CD4-positive, alpha-beta memory T cell (primary cell): ENCODE measurements around the gene CIART. TPM values are rescaled to one million over a fixed set of nuclear protein-coding genes. Genes with fewer than 3 reads are reported as not detected.

Experiments used
- CTCF ChIA-PET: fragments of 350-600 bp; sonication (Branson Sonifier 250); formaldehyde crosslinking; loops from one replicate; lab custom pipeline; 2021; ENCODE audit warnings: inconsistent platforms; ENCODE audit not compliant: partially characterized antibody; lab: Charles Lee
- POLR2A ChIA-PET: fragments of 350-600 bp; sonication (Branson Sonifier 250); formaldehyde crosslinking; loops from one replicate; lab custom pipeline; 2021; ENCODE audit not compliant: partially characterized antibody; lab: Charles Lee
- DNase-seq, 5 donors: peaks; one replicate each; pipeline versions ENCODE4 v3.0.0 to v3.0.0-alpha.2; 2020 to 2022; ENCODE audit warnings: mixed read lengths in 1 of 5
- H3K27ac ChIP-seq: one replicate; pipeline ENCODE4 v1.7.0; 2013; ENCODE audit warnings: low read depth, low read length
- H3K27me3 ChIP-seq: 2 replicates; pipeline ENCODE4 v1.7.0; 2013; ENCODE audit warnings: mild to moderate bottlenecking, low read length, moderate library complexity; ENCODE audit not compliant: insufficient read depth
- H3K36me3 ChIP-seq: 2 replicates; pipeline ENCODE4 v1.7.0; 2013; ENCODE audit warnings: mild to moderate bottlenecking, low read length, moderate library complexity; ENCODE audit not compliant: insufficient read depth
- H3K4me1 ChIP-seq: 2 replicates; pipeline ENCODE4 v1.7.0; 2013; ENCODE audit warnings: mild to moderate bottlenecking, low read length, moderate library complexity; ENCODE audit not compliant: insufficient read depth
- H3K4me3 ChIP-seq, 2 donors: one replicate each; pipeline ENCODE4 v1.7.0; 2013; ENCODE audit warnings: low read length in 2 of 2, mild to moderate bottlenecking in 1 of 2
- H3K9me3 ChIP-seq, 2 donors: one replicate each; pipeline ENCODE4 v1.7.0; 2013; ENCODE audit warnings: low read length in 2 of 2, control low read depth in 1 of 2; ENCODE audit not compliant: control insufficient read depth in 1 of 2
- H3K27ac Mint-ChIP-seq, 7 donors: one replicate each; pipeline ENCODE4 v1.8.0; 2020 to 2021; ENCODE audit warnings: mixed read lengths in 7 of 7, mild to moderate bottlenecking in 6 of 7, inconsistent platforms in 3 of 7, moderate library complexity in 3 of 7
- H3K27me3 Mint-ChIP-seq, 2 donors: one replicate each; pipeline ENCODE4 v1.8.0; 2020 to 2021; ENCODE audit warnings: mixed read lengths in 2 of 2
- H3K36me3 Mint-ChIP-seq, 2 donors: one replicate each; pipeline ENCODE4 v1.8.0; 2020 to 2021; ENCODE audit warnings: mixed read lengths in 2 of 2, inconsistent platforms in 1 of 2, mild to moderate bottlenecking in 1 of 2
- H3K4me1 Mint-ChIP-seq, 4 donors: one replicate each; pipeline ENCODE4 v1.8.0; 2020 to 2021; ENCODE audit warnings: mixed read lengths in 4 of 4, mild to moderate bottlenecking in 1 of 4
- H3K4me3 Mint-ChIP-seq, 8 donors: one replicate each; pipeline ENCODE4 v1.8.0; 2020 to 2021; ENCODE audit warnings: mixed read lengths in 8 of 8, mild to moderate bottlenecking in 7 of 8, moderate library complexity in 6 of 8, inconsistent platforms in 3 of 8
- H3K9me3 Mint-ChIP-seq, 8 donors: one replicate each; pipeline ENCODE4 v1.8.0; 2020 to 2021; ENCODE audit warnings: mixed read lengths in 8 of 8, mild to moderate bottlenecking in 5 of 8, inconsistent platforms in 3 of 8, moderate library complexity in 1 of 8
- intact Hi-C: fragments of 100-400 bp; cut with micrococcal nuclease; formaldehyde crosslinking; loops from one replicate; pipeline ENCODE4 v1.15.1; 2023
- polyA plus RNA-seq, 2 donors: library from polyadenylated mRNA; unstranded; fragments of 300-500 nt; fragmentation: Illumina TruSeq; gene quantifications; one replicate each; pipeline ENCODE4 v1.2.3, GENCODE V29; 2021
- total RNA-seq, 2 experiments: library from RNA; stranded (reverse); gene quantifications; one replicate each; pipeline ENCODE4 v1.2.3, GENCODE V29; 2021

The CIART gene
- total and polyA plus RNA-seq, 4 experiments from 2014 or later = 0.36 to 2.6 (median 0.81) TPM

DNA sequence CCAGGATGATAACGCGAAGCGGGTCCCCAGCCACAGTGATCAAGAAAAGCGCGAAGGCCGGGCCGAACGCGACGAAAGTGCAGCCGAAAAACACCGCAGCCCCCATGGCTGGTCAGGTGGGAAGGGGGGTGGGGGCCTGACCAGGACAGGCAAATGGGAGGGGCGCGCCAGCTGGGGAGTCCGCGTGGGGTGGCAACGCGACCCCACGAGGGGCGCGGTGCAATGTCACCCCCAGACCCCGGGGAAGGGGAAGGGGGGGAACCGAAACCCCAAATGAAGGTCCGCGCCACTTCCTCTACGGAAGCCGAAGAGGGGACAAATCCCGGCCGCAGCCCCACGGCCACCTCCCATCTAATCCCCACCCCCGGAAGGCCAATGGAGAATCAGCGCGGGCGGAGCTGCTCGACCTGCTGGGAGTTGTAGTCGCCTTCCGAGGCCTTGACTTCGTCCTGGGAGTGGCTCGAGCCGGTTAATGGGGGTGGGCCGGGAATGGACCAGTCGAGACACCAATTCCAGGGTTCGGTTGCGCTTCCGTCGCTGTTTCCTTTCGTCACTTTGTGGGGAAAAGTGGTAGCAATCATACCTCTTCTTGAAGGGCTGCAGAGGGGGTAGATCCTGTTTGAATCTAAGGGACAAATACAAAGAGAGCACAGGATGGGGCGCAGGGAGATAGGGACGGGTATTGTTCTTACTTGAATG, 13.5 kb upstream of the CIART start, which contains the start of gene APH1A:
TSS of gene APH1A (minus strand) at position 312 of the 699 bp plus-strand sequence. CDS start at position 106, 206 bp downstream.
- H3K36me3 Mint-ChIP-seq = peaks cover 32 to 61% of the 10 kb centered on the region in 2 donors
- H3K4me3 Mint-ChIP-seq = peak within 1 kb of the TSS; percentile 92 to 99 (median 97)
- ChIA-PET CTCF (interaction anchor here (1.0 to 1.5 kb wide), 3 partner anchors 13 to 653 kb away, joined by 3 to 4 read pairs (median 3); no protein-coding TSS in a partner anchor), POLR2A (interaction anchor here (0.6 to 2.6 kb wide), 17 partner anchors 9 to 382 kb away, joined by 3 to 37 read pairs (median 4); partner anchors contain the start of genes ANP32E, CIART, MCL1 and RPRD2)
- no peaks in the 10 kb centered on the region for H3K27me3 Mint-ChIP-seq
- Histone ChIP-seq H3K4me1 (peaks cover 24% of the 10 kb centered on the region), H3K27ac (peak within 1 kb of the TSS; percentile 96), H3K4me3 (peak within 1 kb of the TSS; percentile 83 to 85), H3K36me3 (peaks cover 30% of the 10 kb centered on the region), H3K27me3 (no peaks in the 10 kb centered on the region), H3K9me3 (no peaks in the 10 kb centered on the region)
- H3K9me3 Mint-ChIP-seq = peaks cover 0 to 2% (median 0%) of the 10 kb centered on the region in 8 donors
- H3K27ac Mint-ChIP-seq = peak within 1 kb of the TSS; percentile 96 to 99 (median 99)
- H3K4me1 Mint-ChIP-seq = peaks cover 18 to 35% (median 27%) of the 10 kb centered on the region in 4 donors
- DNase-seq = peak; percentile 89 to 93 (median 91)
- intact Hi-C loops = loop anchor here (1.0 to 2.0 kb wide), 3 partner anchors 14 to 33 kb away; partner anchors contain the start of genes ANP32E, CIART and MRPS21

DNA sequence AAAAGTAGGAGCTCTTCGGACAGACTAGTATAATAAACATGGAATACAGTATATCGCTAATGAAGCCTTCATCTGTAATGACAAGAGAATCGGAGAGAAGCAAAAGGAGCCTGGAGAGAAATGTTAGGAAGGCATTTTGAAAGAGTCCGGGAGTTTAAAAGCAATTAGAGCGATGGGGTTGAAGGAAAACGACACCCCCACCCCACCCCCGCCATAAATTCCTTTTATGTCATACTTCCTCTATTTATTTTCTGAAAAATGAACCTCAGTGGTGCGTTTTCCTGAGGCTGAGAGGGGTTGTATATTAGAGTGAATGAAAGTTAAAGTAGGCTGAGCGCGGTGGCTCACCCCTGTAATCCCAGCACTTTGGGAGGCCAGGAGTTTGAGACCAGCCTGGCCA, 12.9 kb upstream of the CIART start:
- DNase-seq = no peak

DNA sequence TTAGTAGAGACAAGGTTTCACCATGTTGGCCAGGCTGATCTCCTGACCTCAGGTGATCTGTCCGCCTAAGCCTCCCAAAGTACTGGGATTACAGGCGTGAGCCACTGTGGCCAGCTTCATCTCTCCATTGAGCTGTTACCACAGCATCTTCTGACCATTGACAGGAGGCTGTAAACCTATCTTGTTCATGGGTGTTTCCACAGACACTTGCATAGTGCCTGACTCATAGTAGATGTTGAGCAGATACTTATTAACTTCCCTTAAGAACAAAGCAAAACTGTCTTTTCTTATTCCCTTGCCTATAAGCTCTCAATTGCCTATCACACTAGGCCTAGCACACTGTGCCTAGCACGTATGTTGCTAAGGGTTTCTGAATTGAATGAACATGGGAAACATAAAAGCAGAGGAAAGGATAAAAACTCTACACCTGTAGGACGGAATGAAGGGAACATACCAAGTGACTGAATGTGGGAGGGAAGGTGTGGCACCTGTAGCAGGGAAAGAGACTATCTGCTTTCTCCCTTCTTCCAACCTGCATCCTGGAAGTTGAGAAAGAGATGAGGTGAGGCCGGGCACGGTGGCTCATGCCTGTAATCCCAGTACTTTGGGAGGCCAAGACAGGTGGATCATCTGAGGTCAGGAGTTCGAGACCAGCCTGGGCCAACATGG, 10.9 kb upstream of the CIART start:
- H3K36me3 Mint-ChIP-seq = peaks cover 20 to 42% of the 10 kb centered on the region in 2 donors
- peak overlapping the region in 1 of 8 donors; percentile 20 for H3K4me3 Mint-ChIP-seq

More for the DNA sequence above, 12.9 kb upstream of the CIART start:
- Histone ChIP-seq H3K27ac (peak overlapping the region; percentile 96), H3K4me3 (peak overlapping the region; percentile 83 to 85), H3K4me1 (peaks cover 24% of the 10 kb centered on the region), H3K36me3 (peaks cover 28% of the 10 kb centered on the region), H3K27me3 (no peaks in the 10 kb centered on the region), H3K9me3 (no peaks in the 10 kb centered on the region)
- peaks cover 33 to 59% of the 10 kb centered on the region in 2 donors for H3K36me3 Mint-ChIP-seq
- intact Hi-C loops = loop anchor here (2.0 kb wide), 1 partner anchor 13 kb away; the partner anchor contains the start of gene CIART
- H3K4me1 Mint-ChIP-seq = peaks cover 18 to 35% (median 27%) of the 10 kb centered on the region in 4 donors
- peaks cover 0 to 2% (median 0%) of the 10 kb centered on the region in 8 donors for H3K9me3 Mint-ChIP-seq
- no peaks in the 10 kb centered on the region for H3K27me3 Mint-ChIP-seq
- H3K27ac Mint-ChIP-seq = peak overlapping the region; percentile 96 to 99 (median 99)
- CTCF ChIA-PET = interaction anchor here (1.0 to 1.5 kb wide), 4 partner anchors 13 to 652 kb away, joined by 3 to 4 read pairs (median 3); no protein-coding TSS in a partner anchor
- H3K4me3 Mint-ChIP-seq = peak overlapping the region; percentile 92 to 99 (median 97)
- POLR2A ChIA-PET = interaction anchor here (0.5 to 2.6 kb wide), 17 partner anchors 9 to 383 kb away, joined by 3 to 37 read pairs (median 4); partner anchors contain the start of genes ANP32E, CIART, MCL1 and RPRD2

DNA sequence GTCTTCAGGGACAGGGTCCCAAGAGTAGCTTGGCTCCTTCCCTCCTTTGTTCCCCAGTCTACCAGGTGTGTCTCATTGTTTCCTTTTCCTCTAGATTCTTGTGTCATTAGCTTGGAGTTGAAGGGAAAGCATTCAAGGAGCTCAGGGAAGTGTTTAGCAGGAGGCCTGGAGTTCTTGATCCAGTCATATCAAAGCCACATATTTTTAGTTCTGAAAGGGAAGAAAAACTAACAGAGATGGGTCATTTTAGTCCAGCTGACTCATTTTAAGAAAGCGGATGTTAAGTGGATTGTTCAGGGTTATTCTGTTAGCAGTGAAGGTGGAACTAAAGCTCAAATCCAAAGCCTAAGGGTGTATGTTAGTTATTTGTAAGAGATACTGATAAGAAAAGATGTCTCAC, 9.0 kb upstream of the CIART start:
- Histone ChIP-seq H3K4me3 (no peak overlapping the region), H3K36me3 (no peaks in the 10 kb centered on the region), H3K9me3 (no peaks in the 10 kb centered on the region), H3K27ac (no peak overlapping the region), H3K4me1 (peaks cover 9% of the 10 kb centered on the region), H3K27me3 (no peaks in the 10 kb centered on the region)
- intact Hi-C loops = no loop called here
- H3K27me3 Mint-ChIP-seq = no peaks in the 10 kb centered on the region
- ChIA-PET CTCF (interaction anchor here (1.3 to 3.0 kb wide), 3 partner anchors 8 to 17 kb away, joined by 4 to 14 read pairs (median 5); no protein-coding TSS in a partner anchor), POLR2A (no interaction called here)
- peaks cover 5 to 14% (median 10%) of the 10 kb centered on the region in 4 donors for H3K4me1 Mint-ChIP-seq
- H3K27ac Mint-ChIP-seq = peak overlapping the region in 1 of 7 donors; percentile 13
- DNase-seq = no peak
- H3K4me3 Mint-ChIP-seq = no peak overlapping the region
- peaks cover 0 to 2% (median 0%) of the 10 kb centered on the region in 8 donors for H3K9me3 Mint-ChIP-seq
- peaks cover 11 to 25% of the 10 kb centered on the region in 2 donors for H3K36me3 Mint-ChIP-seq

More for the DNA sequence above, 10.9 kb upstream of the CIART start:
- ChIA-PET CTCF (interaction anchor here (1.0 to 3.0 kb wide), 2 partner anchors 9 to 15 kb away, joined by 5 to 14 read pairs; no protein-coding TSS in a partner anchor), POLR2A (interaction anchor here (0.7 to 1.3 kb wide), 2 partner anchors 8 to 16 kb away, joined by 3 read pairs; no protein-coding TSS in a partner anchor)
- peaks cover 24% of the 10 kb centered on the region for H3K4me1 ChIP-seq
- H3K27me3 ChIP-seq = no peaks in the 10 kb centered on the region
- no peaks in the 10 kb centered on the region for H3K27me3 Mint-ChIP-seq
- DNase-seq = no peak
- no peak overlapping the region for H3K27ac ChIP-seq
- intact Hi-C loops = no loop called here
- peaks cover 9% of the 10 kb centered on the region for H3K36me3 ChIP-seq
- no peak overlapping the region for H3K4me3 ChIP-seq
- H3K27ac Mint-ChIP-seq = peak overlapping the region in 2 of 7 donors; percentile 29 to 48
- H3K9me3 Mint-ChIP-seq = peaks cover 0 to 2% (median 0%) of the 10 kb centered on the region in 8 donors
- H3K4me1 Mint-ChIP-seq = peaks cover 18 to 32% (median 25%) of the 10 kb centered on the region in 4 donors
- H3K9me3 ChIP-seq = no peaks in the 10 kb centered on the region

DNA sequence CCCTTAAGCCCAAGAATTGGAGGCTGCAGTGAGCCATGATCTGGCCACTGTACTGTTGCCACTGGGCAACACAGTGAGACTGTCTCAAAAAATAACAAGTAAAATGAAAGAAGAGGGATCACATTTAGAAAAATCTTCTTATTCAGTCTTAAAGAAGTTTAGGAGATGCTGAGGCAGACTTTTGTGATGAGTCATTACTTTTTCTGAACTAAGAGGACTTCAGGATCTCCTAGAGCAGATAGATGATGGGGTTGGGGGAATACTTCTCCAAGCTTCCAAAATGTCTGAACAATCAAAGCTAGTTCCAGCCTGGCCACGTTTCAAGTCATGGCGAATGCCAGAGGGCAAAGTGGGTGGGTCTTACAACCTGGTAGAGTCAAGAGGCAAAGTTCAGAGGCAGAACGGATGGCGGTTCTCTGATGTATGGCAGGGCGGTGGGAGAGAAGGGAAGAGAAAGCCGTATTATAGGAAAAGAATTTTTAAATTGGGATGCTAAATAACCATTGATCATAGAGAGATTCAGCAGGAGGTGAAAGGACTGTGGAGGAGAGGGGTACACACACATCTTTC, 2.1 kb upstream of the CIART start:
- H3K27me3 Mint-ChIP-seq = no peaks in the 10 kb centered on the region
- ChIA-PET CTCF (interaction anchor here (1.2 to 3.9 kb wide), 3 partner anchors 24 to 877 kb away, joined by 3 to 45 read pairs (median 3); partner anchors contain the start of genes CA14 and TNFAIP8L2), POLR2A (interaction anchor here (1.2 to 2.6 kb wide), 2 partner anchors 11 to 84 kb away, joined by 4 to 17 read pairs; partner anchors contain the start of gene RPRD2)
- Histone ChIP-seq H3K9me3 (no peaks in the 10 kb centered on the region), H3K27ac (no peak overlapping the region), H3K4me3 (no peak overlapping the region), H3K36me3 (no peaks in the 10 kb centered on the region), H3K27me3 (no peaks in the 10 kb centered on the region), H3K4me1 (peaks cover 23% of the 10 kb centered on the region)
- H3K4me3 Mint-ChIP-seq = peak overlapping the region in 7 of 8 donors; percentile 15 to 72 (median 41)
- H3K27ac Mint-ChIP-seq = peak overlapping the region in 5 of 7 donors; percentile 45 to 87 (median 79)
- DNase-seq = no peak
- peaks cover 0 to 3% of the 10 kb centered on the region in 2 donors for H3K36me3 Mint-ChIP-seq
- intact Hi-C loops = no loop called here
- H3K9me3 Mint-ChIP-seq = peaks cover 0 to 4% (median 0%) of the 10 kb centered on the region in 8 donors
- H3K4me1 Mint-ChIP-seq = peaks cover 15 to 27% (median 24%) of the 10 kb centered on the region in 4 donors

DNA sequence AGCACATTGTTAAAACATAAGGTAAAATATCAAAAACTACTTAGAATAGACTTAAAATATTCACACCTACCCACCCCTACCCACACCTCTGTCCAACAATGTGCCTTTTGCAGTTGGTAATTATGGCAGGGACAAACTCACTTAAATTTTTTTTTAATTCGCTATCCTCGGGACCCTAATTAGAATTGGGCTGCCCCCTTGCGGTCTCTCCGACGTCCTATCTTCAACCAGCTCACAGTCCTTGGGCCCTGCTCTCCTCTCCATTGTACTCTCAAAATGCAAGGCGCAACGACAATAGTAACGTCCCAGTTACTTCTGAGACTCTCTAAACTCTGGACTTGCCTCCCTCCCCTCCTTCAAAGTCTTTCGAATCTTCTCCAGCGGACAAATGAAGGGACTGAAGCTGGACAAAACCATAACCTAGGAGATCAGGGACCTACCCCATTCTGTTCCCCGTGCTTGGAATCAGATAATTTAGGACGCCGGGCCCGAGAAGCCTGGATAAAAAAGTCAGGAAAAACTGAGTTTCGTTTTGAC, 1.1 kb upstream of the CIART start:
- peaks cover 0 to 4% (median 0%) of the 10 kb centered on the region in 8 donors for H3K9me3 Mint-ChIP-seq
- no peaks in the 10 kb centered on the region for H3K9me3 ChIP-seq
- peak overlapping the region; percentile 83 to 97 (median 89) for H3K4me3 Mint-ChIP-seq
- peaks cover 23% of the 10 kb centered on the region for H3K4me1 ChIP-seq
- peak overlapping the region; percentile 57 for H3K27ac ChIP-seq
- H3K27ac Mint-ChIP-seq = peak overlapping the region; percentile 87 to 98 (median 96)
- intact Hi-C loops = loop anchor here (1.0 kb wide), 1 partner anchor 25 kb away; no protein-coding TSS in a partner anchor
- peak; percentile 42 to 63 (median 54) for DNase-seq
- H3K4me1 Mint-ChIP-seq = peaks cover 15 to 27% (median 24%) of the 10 kb centered on the region in 4 donors
- ChIA-PET CTCF (interaction anchor here (0.8 to 3.9 kb wide), 8 partner anchors 9 to 876 kb away, joined by 3 to 45 read pairs (median 4); partner anchors contain the start of genes ANP32E, C1orf54, CA14 and TNFAIP8L2), POLR2A (interaction anchor here (1.0 to 2.6 kb wide), 8 partner anchors 10 to 287 kb away, joined by 3 to 37 read pairs (median 4); partner anchors contain the start of genes ANP32E, APH1A and RPRD2)
- H3K36me3 Mint-ChIP-seq = peaks cover 0 to 1% of the 10 kb centered on the region in 2 donors
- H3K27me3 Mint-ChIP-seq = no peaks in the 10 kb centered on the region
- peak overlapping the region; percentile 61 to 80 for H3K4me3 ChIP-seq
- H3K27me3 ChIP-seq = no peaks in the 10 kb centered on the region
- no peaks in the 10 kb centered on the region for H3K36me3 ChIP-seq
